Jurkat, Clone E6-1 (cell line): Measurements from ENCODE around the gene CHCHD10.
"Not testable (repeated sequence)": the region's sequence is repeated elsewhere in the genome, so short reads cannot be mapped to it uniquely, and the experiment has no call there.

Source experiments
- DNase-seq: peaks from one replicate; pipeline ENCODE4 v3.0.0-alpha.2; 2011; ENCODE audit warnings: low read depth, low spot score
- H3K4me3 ChIP-seq: 2 replicates; pipeline ENCODE4 v1.5.1; 2011; ENCODE audit warnings: mild to moderate bottlenecking, low read length, control low read depth, moderate library complexity

Gene CHCHD10

DNA sequence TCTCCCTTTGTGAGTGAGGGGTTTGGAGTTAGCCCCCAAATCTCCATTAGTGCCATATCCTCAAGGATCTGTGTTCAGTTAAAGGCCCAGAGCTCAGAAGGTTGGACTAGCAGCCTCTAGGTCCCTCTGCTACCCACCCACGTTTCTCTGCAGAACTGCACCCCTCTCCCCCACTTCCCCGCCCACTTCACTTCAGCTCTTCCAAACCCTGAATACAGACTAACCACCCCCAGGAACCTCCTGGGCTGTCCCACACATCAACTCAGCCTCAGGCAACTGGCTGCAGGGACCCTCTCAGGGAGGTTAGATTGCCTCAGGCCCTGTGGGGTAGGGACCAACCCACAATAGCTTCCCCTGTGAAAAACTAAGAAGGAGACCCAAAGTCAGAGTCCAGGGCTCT lies 14.4 kb downstream of the CHCHD10 start:
- H3K4me3 ChIP-seq: no peak overlapping the region

DNA sequence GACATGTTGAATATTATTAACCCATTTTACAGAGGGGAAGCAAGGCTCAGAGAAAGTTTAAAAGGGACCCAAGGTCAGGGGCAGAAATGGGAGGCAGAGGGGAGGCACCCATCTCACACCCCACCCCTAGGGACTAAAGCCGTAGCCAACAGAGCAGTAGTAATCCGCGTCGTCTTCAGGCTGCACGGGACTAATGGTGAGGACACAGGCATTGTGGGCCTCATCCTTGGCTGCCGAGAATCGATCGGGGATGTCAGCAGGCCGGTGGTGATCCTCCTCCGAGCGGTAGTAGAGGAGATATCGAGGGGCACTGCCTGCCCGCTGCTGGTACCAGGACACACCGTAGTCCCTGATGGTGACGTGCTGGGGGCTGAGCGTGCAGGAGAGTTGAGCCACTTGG lies 15.0 kb downstream of the CHCHD10 start:
- no peak for DNase-seq
- no peak overlapping the region for H3K4me3 ChIP-seq

More for the DNA sequence above, 14.4 kb downstream of the CHCHD10 start:
- DNase-seq: no peak

DNA sequence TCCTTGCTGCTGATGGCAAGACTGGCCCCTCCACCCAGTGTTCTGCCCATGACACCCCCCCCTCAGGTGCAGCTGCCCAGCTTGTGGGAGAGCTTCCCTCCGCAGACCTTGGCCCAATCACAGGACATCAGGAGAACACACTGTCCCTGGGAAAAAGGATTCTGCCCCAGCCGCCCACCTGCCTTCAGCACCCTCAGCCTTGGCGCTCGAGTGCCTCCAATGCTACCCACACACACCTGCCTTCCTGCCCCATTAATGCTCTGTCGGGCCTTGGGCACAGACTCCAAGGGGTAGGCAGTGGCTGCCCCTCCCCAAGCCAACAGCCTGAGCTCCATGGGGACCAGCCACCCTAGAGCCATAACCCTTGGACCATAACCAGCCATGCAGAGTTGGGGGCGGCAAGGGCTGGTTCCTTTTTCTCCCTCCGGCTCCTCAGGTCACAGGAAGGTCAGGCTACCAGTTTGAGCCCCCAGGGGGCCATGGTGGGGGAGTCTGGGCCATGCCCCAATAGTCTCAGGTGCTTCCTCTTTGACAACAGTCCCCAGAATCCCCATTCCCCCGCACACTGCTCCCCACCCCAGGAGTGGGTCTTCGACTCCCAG lies 15.6 kb downstream of the CHCHD10 start:
- no peak for DNase-seq
- no peak overlapping the region for H3K4me3 ChIP-seq

DNA sequence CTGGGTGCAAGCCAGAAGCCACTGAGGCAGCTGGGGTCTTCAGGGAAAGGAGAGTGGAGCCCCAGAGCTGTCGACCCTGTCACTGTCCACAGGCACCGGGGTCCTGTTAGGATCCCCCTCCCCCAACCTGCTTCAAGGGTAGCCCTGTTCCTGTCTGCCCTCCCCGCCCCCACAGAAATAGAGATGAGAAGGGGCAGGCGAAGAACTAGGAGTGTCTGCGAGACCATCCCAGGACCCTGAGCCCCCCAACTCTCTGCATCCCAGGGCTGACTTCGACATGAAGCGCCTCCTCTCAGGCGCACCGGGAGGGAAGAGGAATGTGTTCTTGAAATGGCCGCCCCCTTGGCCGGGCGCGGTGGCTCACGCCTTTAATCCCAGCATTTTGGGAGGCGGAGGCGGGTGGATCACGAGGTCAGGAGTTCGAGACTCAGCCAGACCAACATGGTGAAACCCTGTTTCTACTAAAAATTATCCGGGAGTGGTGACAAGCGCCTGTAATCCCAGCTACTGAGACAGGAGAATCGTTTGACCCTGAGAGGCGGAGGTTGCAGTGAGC lies 16.3 kb downstream of the CHCHD10 start:
- peak overlapping the region; percentile 82 for H3K4me3 ChIP-seq
- no peak for DNase-seq

DNA sequence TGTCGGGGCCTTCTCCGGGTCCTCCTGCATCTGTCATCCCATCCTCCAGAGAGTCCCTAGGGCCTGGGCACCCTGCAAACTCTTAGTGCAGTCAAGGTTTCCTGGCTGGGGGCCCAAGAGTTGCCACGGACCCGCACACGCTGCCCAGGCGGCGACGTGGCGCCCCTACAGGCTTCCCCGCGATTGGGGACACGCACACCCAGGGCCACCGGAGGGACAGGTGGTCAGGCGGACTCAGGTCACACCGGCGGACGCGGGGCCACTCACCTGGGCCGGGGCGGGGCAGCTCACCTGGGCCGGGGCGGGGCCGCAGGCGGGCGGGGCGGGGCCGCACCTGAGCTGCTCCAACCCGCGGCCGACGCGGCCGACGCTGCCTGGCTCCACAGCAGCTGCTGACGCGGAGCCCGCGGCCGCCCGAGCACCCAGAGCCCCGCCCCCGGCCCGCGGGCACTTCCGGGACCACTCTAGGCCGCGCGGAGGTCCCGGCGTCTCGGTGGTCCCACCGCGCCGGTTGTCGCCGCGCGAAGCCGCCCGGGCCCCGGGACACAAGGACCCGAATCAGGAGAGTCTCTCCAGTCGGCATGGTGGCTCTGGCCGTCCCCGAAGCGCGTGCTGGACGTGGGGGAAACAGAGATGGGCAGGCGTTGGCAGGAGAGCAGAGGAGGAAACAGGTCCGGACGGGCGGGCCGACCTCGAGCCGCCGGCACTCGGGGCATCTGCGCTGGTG lies 16.9 kb downstream of the CHCHD10 start, which contains the start of gene ZNF70:
ZNF70 (minus strand) TSS at position 399 of the 727 bp plus-strand sequence. CDS start 5,972 bp downstream, outside the sequence.
- peak; percentile 66 for DNase-seq

DNA sequence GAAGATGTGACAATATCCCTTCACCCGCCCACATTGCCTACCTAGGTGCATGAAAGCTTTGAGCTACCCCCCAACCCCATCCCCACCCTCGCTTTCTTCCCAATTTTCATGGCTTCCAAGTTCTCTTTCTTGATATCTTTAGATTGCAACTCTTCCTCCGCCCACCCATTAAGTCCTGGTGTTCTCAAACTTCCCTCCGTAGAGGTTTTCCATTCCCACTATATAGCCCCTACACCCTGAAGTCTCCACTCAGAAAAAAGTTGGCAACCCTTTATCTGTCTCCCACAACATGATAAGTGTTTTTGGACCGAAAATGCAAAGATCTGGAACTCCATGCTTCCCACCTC lies 17.4 kb downstream of the CHCHD10 start:
- H3K4me3 ChIP-seq: peak overlapping the region; percentile 82
- DNase-seq: no peak

More for the DNA sequence above, 16.9 kb downstream of the CHCHD10 start, which contains the start of gene ZNF70:
- peak within 1 kb of the TSS; percentile 82 for H3K4me3 ChIP-seq

DNA sequence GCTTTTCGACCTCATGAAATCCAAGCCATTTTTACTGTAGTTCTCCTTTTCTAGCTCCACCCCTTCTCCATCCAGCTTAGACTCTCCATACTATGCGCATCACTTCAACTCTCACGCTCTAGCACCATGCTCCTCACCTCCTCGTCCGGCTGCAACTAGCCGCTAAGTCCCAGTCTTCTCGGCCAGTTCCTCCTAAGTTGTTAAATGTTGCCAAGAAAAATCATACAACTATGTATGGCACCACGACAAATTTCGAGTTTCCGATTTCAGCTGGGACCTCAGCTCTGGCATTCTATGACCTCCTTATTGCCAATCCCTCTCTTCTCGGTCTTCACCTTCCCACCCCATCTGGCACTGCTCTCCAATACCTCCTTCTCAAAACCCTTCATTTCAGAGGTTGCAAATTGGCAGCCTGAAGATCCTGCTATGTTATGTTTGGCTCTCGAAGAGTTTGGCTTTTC lies 17.9 kb downstream of the CHCHD10 start:
- H3K4me3 ChIP-seq: peak overlapping the region; percentile 82

DNA sequence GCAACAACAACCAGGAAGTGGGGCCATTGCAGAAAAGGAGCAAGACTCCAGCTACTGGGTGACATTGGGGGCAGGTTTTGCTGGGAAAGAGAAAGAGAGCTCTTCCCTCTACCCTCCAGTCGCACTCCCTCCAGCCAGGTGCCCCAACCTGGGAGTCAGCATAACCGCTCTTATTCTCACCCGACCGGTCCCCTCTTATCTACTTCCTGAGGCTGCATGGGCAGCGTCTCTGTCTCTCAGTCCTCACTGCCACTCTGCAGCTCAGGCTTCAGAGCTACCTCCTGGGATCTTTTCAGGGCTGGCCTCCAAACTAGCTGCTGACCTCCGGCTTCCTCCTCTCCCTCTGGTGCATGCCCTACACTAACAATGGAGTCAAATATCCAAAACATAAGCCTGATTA lies 22.0 kb downstream of the CHCHD10 start:
- DNase-seq: no peak
- no peak overlapping the region for H3K4me3 ChIP-seq

More for the DNA sequence above, 17.9 kb downstream of the CHCHD10 start:
- DNase-seq: no peak

DNA sequence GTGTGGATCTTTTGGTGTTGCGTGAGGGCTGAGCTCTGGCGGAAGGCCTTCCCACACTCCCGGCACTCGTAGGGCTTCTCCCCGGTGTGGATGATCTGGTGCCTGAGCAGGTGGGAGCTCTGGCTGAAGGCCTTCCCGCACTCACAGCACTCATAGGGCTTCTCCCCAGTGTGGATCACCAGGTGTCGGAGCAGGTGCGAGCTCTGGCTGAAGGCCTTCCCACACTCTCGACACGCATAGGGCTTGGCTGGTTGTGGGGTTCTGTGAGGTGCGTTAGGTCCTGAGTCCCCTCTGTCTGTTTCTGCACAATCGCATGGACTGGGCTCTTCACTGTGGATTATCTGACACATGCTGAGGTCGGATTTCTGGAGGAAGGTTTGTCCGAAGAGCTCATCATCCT lies 23.3 kb downstream of the CHCHD10 start:
- no peak overlapping the region for H3K4me3 ChIP-seq
- no peak for DNase-seq

DNA sequence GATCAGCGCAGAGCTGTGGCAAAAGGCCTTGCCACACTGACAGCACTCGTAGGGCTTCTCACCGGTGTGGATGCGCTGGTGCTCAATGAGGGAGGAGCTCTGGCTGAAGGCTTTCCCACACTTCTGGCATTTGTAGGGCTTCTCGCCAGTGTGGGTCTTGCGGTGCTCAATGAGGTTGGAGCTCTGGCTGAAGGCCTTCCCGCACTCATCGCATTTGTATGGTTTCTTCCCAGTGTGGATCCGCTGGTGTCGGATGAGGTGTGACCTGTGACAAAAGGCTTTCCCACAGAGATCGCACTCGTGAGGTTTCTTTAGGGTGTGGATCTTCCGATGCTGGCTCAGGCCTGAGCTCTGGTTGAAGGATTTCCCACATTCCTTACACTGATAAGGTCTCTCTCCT lies 23.8 kb downstream of the CHCHD10 start:
- no peak overlapping the region for H3K4me3 ChIP-seq
- no peak for DNase-seq

DNA sequence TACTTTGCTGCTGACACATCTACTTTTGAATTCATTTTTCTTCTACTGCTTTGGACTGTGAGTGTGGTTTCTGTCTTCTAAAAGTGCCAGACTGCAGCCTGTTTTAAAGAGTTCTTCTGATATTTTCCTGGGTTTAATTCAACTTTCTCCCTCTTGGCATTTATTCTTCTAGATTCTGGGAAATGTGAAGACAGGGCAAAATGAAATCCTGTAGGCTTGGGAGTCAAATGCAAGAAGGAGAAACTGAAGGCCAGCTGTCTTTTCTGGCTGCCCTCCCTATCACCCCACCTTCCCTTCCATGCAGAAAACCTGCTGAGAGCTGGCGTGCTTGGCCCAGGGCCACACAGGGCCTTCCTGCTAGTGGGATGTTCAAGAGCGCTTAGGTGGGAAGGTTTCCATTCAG lies 24.5 kb downstream of the CHCHD10 start:
- H3K4me3 ChIP-seq: no peak overlapping the region
- no peak for DNase-seq

DNA sequence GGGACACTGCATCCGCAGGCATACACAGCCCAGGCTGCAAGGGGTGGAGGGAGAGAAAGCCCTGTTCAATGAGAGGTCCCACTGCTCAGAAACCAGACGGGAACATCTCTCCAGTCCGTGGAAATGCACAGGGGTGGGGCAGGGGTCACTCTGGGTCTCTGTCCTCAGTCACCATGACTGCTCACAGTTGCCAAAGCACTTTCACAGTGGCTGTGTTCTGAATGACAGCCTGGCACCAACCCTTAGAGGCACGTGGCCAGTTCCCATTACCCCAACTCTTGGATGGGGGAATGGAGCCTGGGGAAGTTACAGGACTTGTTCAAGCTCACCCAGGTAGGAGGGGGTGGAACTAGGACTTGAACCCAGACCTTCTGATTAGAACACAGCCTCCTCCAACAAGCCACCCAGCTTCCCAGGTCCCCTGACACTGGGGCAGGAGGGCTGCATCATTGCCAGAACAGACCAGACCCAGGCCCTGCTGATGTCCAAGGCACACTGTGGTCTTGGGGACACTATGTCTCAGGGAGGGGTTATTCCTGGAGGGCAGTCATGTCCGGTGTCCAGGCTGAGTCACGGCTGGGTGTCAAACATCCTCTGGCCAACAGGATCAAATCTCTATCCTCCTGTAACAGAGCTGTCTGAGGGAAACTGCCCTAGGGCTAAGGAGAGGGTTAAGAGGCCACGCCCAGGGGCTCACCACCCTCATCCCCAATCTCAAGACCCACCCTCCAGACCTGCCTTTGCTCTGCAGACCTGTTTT lies 25.1 kb downstream of the CHCHD10 start:
- no peak for DNase-seq
- no peak overlapping the region for H3K4me3 ChIP-seq

DNA sequence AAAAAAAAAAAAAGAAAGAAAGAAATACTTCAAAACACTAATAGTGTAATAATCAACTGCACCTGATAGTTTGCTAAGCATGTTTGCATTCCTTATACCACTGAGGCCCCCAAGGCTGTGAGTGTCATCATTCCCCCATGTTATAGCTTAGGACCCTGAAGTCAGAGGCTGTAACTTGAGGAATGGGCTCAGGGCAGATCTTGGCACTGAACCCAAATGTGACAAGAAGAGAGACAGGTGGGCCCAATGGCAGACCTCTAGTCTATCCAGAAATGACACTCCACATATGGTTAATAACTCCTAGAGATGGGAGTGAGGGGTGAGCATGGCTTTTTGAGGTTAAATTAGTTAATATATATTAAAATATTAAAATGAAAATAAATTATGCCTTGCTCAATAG lies 30.1 kb downstream of the CHCHD10 start:
- no peak for DNase-seq

DNA sequence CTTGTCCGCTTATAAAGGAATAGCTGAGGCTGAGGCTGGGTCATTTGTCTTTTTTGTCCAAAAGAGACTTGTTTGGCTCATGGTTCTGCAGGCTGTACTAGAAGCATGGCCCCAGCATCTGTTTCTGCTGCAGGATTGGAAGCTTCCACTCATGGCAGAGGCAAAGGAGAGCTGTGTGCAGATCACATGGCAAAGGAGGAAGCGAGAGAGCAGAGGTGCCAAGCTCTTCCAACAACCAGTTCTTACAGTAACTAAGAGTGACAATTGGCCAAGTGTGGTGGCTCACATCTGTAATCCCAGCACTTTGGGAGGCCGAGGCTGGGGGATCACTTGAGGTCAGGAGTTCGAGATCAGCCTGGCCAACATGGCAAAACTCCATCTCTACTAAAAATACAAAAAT lies 39.7 kb downstream of the CHCHD10 start:
- H3K4me3 ChIP-seq, DNase-seq: not testable (repeated sequence)

More for the DNA sequence above, 30.1 kb downstream of the CHCHD10 start:
- H3K4me3 ChIP-seq: no peak overlapping the region

DNA sequence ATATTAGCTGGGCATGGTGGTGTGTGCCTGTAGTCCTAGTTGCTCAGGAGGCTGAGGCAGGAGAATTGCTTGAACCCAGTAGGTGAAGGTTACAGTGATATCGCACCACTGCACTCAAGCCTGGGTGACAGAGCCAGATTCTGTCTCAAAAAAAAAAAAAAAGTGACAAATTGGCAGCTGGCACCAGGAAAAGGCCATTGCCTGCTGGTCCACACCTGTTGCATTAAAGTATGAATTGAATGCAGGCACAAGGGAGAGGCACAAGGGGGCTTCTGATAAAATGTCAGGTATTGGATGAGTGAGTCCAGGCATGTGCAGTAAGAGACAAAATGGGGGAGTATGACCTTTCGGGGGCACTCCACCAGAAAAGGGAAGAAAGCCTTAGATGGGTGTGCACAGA lies 45.0 kb downstream of the CHCHD10 start:
- no peak overlapping the region for H3K4me3 ChIP-seq
- no peak for DNase-seq

DNA sequence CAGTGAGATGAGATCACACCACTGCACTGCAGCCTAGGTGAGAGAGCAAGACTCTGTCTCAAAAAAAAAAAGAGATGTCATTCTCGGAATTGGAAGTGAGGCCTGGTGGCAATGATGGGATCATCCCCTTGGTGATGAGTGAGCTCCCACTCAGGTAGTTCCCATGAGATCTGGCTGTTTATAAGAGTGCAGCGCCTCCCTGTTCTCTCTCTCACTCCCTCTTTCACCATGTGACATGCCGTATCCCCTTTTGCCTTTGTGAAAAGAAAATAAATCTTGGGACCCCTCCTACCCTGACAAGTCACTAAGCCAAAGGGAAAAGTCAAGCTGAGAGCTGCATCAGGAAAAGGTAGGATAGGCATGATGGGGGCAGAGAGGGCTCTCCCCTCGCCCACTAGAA lies 45.6 kb downstream of the CHCHD10 start:
- DNase-seq: no peak
- H3K4me3 ChIP-seq: no peak overlapping the region

DNA sequence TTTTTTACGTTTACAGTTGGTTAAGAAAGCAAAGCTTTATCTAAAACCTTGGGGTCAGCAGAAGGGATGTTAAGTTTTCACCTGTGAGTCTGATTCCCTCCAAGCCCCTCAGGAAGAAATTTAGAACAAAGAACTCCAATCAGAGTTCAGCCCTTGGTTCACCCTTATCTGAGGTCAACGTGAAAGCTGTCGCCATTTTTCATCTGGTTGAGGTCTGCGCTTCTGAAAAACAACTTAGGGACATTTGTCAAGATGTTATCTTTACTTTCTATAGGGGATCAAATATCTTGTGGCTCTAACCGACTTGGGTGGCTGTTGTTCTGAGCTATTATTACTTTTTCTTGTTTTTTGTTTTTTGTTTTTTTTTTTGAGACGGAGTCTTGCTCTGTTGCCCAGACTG lies 46.9 kb downstream of the CHCHD10 start:
- DNase-seq: no peak
- no peak overlapping the region for H3K4me3 ChIP-seq

DNA sequence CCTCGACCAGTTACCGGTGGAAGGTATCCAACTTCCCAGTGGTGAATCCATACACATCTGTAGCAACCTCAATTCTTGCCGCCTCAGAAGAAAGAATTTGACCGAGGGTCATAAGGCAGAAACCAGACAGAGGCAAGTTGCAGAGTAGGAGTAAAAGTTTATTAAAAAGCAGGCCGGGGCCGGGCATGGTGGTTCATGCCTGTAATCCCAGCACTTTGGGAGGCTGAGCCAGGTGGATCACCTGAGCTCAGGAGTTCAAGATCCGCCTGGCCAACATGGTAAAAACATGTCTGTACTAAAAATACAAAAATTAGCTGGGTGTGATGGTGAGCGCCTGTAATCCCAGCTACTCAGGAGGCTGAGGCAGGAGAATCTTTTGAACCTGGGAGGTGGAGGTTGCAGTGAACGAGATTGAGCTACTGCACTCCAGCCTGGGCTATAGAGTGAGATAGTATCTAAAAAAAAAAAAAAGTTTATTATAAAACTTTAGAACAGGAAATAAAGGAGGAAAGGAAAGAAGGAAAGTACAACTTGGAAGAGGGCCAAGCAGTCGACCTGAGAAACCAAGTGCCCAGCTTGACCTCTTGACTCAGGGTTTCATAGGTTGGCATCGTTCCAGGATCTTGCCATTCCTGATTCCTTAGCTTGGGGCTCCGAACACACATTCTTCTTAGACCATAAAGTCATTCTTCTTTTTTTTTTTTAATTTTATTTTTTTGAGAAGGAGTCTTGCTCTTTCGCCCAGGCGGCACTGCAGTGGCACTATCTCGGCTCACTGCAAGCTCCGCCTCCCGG lies 49.2 kb downstream of the CHCHD10 start:
- DNase-seq: no peak
- no peak overlapping the region for H3K4me3 ChIP-seq
